ENCODE data around the gene LHPP.

- TF ChIP-seq CTCF (conservative IDR thresholded peaks at IDR 0.05; ENCODE audit: low read depth in 2 of 2): no peak
- no peak for TF ChIP-seq POLR2AphosphoS5 (IDR thresholded peaks at IDR 0.05; ENCODE audit: low read depth)
- TF ChIP-seq EZH2 (IDR thresholded peaks at IDR 0.05; ENCODE audit: low read depth, unreplicated experiment): no peak
- no peak for TF ChIP-seq STAT1 (IDR thresholded peaks at IDR 0.05; ENCODE audit: unreplicated experiment)
- TF ChIP-seq ZNF114 (CRISPR knock-in tag; IDR thresholded peaks at IDR 0.05): no peak
- TF ChIP-seq JUNB (IDR thresholded peaks at IDR 0.05; ENCODE audit: unreplicated experiment): no peak
- TF ChIP-seq REST (IDR thresholded peaks at IDR 0.05; ENCODE audit: unreplicated experiment): no peak
These were observed 33.3 kb upstream of the LHPP start for GRCh38 chr10:124428207-124428777.

Measured in GM23338 (cell line).